OCI-LY3 (cell line): Measurements from ENCODE around the gene JSRP1.

Experiments used
- H2AFZ ChIP-seq: fragments of 200-600, 300-600 bp; shearing (Covaris generic); 2 replicates; pipeline ENCODE4 v1.6.0; 2014; ENCODE audit warnings: antibody characterized with exemption, low read depth, low read length
- H3K27ac ChIP-seq: fragments of 200-600, 300-600 bp; sonication (generic); 2 replicates; pipeline ENCODE4 v1.5.1; 2014; ENCODE audit warnings: mild to moderate bottlenecking, low read length, moderate library complexity, mixed read lengths
- H3K27me3 ChIP-seq: fragments of 200-600, 300-600 bp; sonication (generic); 2 replicates; pipeline ENCODE4 v1.6.1; 2014; ENCODE audit warnings: low read depth, low read length, mixed read lengths
- H3K36me3 ChIP-seq: fragments of 200-600, 300-600 bp; sonication (generic); replicated peaks from 2 replicates; pipeline ENCODE3; 2014; ENCODE audit warnings: low read depth, low read length, mixed read lengths
- H3K4me1 ChIP-seq: fragments of 300-600, 200-600 bp; sonication (generic); 2 replicates; pipeline ENCODE4 v1.6.1; 2014; ENCODE audit warnings: low read length, mixed read lengths
- H3K4me2 ChIP-seq: fragments of 200-600, 300-600 bp; sonication (generic); 2 replicates; pipeline ENCODE4 v1.6.1; 2014; ENCODE audit warnings: low read length, mixed read lengths
- H3K4me3 ChIP-seq: fragments of 300-600, 200-600 bp; sonication (generic); 2 replicates; pipeline ENCODE4 v1.5.1; 2014; ENCODE audit warnings: antibody characterized with exemption, mild to moderate bottlenecking, low read length, moderate library complexity
- H3K79me2 ChIP-seq: fragments of 300-600, 200-600 bp; shearing (Covaris generic); 2 replicates; pipeline ENCODE4 v1.6.1; 2014; ENCODE audit warnings: mild to moderate bottlenecking, low read length, mixed read lengths
- H3K9ac ChIP-seq: fragments of 300-600, 200-600 bp; shearing (Covaris generic); 2 replicates; pipeline ENCODE4 v1.6.0; 2014; ENCODE audit warnings: mild to moderate bottlenecking, low read length, moderate library complexity
- H3K9me3 ChIP-seq: fragments of 200-600, 300-600 bp; shearing (Covaris generic); 2 replicates; pipeline ENCODE4 v1.6.1; 2014; ENCODE audit warnings: low read length, mixed read lengths; ENCODE audit not compliant: insufficient read depth
- H4K20me1 ChIP-seq: fragments of 200-600, 300-600 bp; sonication (generic); 2 replicates; pipeline ENCODE4 v1.6.1; 2016; ENCODE audit warnings: low read length, mixed read lengths; ENCODE audit not compliant: insufficient read depth
- EZH2phosphoT487 ChIP-seq: fragments of 200-600 bp; shearing (Covaris generic); IDR thresholded peaks from 2 replicates; pipeline ENCODE4 v1.6.1; 2018; ENCODE audit warnings: antibody characterized with exemption, mixed run types, low read depth
- TF ChIP-seq, protein P1 (sequence below): fragments of 200-600, 300-600 bp; sonication (generic); IDR thresholded peaks from 2 replicates; pipeline ENCODE4 v1.5.1; 2014; ENCODE audit warnings: antibody characterized with exemption, low read length, low read depth

JSRP1 gene

GRCh38 chr19:2266183-2266993 lies 10.2 kb upstream of the JSRP1 start:
- Histone ChIP-seq H3K4me3 (peak overlapping the region; percentile 32), H3K4me1 (peaks cover 36% of the 10 kb centered on the region), H3K9me3 (no peaks in the 10 kb centered on the region), H3K27ac (peak overlapping the region; percentile 1; the same call in 1 of the 2 replicates), H3K79me2 (peaks cover 24% of the 10 kb centered on the region), H3K9ac (peak overlapping the region; percentile 34; the same call in 1 of the 2 replicates), H2AFZ (peak overlapping the region; percentile 82; the same call in 1 of the 2 replicates), H4K20me1 (peaks cover 18% of the 10 kb centered on the region), H3K27me3 (no peaks in the 10 kb centered on the region), H3K36me3 (peaks cover 14% of the 10 kb centered on the region), H3K4me2 (peak overlapping the region; percentile 59)
- TF ChIP-seq EZH2phosphoT487, result no peak
- TF ChIP-seq, protein P1, sequence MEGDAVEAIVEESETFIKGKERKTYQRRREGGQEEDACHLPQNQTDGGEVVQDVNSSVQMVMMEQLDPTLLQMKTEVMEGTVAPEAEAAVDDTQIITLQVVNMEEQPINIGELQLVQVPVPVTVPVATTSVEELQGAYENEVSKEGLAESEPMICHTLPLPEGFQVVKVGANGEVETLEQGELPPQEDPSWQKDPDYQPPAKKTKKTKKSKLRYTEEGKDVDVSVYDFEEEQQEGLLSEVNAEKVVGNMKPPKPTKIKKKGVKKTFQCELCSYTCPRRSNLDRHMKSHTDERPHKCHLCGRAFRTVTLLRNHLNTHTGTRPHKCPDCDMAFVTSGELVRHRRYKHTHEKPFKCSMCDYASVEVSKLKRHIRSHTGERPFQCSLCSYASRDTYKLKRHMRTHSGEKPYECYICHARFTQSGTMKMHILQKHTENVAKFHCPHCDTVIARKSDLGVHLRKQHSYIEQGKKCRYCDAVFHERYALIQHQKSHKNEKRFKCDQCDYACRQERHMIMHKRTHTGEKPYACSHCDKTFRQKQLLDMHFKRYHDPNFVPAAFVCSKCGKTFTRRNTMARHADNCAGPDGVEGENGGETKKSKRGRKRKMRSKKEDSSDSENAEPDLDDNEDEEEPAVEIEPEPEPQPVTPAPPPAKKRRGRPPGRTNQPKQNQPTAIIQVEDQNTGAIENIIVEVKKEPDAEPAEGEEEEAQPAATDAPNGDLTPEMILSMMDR, result no peak

DNA sequence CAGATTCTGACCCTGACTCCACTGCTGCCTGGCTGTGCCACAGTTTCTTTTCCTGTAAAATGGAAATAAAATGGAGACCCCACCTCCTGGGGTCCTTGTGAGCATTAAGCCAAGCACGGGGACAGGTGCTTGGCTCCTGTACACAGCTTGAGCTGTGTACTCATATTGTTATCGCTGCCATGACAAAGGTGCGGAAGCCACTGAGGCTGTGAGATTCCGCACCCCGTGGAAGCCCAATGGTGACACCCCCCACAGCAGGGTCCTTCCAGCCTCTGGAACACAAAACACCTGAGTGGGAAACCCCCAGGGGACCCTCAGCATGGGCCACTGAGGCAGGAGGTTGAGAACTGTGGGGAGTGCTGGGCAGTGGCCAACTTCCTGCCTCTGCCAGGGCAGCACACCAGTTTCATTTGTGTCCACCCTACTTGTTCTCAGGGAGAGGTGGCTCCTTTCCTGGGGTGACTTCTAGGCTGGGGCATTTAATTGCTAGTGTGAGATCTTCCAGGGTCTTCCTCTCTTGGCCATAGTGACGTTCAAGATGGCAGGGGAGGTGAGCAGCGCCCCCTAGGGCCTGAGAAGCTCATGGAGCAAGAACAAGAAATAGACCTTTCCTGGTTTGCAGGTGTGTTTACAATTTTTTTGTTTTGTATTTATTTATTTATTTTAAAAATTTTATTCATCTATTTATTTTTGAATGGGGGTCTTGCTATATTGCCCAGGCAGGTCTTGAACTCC lies 5.4 kb upstream of the JSRP1 start:
- no peak overlapping the region for H3K4me3 ChIP-seq
- no peaks in the 10 kb centered on the region for H4K20me1 ChIP-seq
- no peak overlapping the region for H2AFZ ChIP-seq
- TF ChIP-seq, protein P1, result peak; percentile 68
- no peak for TF ChIP-seq EZH2phosphoT487
- H3K79me2 ChIP-seq, result no peaks in the 10 kb centered on the region
- H3K36me3 ChIP-seq, result no peaks in the 10 kb centered on the region
- H3K4me2 ChIP-seq, result no peak overlapping the region
- no peaks in the 10 kb centered on the region for H3K27me3 ChIP-seq
- no peak overlapping the region for H3K27ac ChIP-seq
- no peaks in the 10 kb centered on the region for H3K9me3 ChIP-seq
- peaks cover 36% of the 10 kb centered on the region for H3K4me1 ChIP-seq
- no peak overlapping the region for H3K9ac ChIP-seq

DNA sequence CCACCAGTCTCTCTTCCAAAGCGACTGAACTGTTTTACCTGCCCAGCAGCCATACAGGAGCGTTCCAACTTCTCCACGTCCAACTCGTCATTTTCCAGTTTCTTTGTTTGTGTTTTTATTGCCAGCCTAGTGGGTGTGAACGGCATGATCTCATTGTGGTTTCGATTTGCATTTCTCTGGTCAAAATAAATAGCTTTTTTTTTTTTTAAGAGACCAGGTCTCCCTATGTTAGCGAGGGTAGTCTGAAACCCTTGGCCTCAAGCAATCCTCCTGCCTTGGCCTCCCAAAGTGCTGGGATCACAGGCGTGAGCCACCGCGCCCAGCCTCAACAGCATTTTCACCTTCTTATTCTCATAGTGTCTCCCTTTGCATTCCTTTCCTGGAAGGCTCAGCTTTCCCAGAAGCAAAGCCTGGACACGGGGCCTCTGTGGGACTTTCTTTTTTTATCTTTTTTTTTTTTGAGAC lies 4.2 kb upstream of the JSRP1 start:
- Histone ChIP-seq H3K4me2 (no peak overlapping the region), H3K9me3 (no peaks in the 10 kb centered on the region), H4K20me1 (no peaks in the 10 kb centered on the region), H3K36me3 (no peaks in the 10 kb centered on the region), H3K27me3 (no peaks in the 10 kb centered on the region), H3K9ac (no peak overlapping the region), H2AFZ (no peak overlapping the region), H3K4me3 (no peak overlapping the region), H3K4me1 (peaks cover 36% of the 10 kb centered on the region), H3K79me2 (no peaks in the 10 kb centered on the region), H3K27ac (no peak overlapping the region)
- TF ChIP-seq, protein P1, result no peak
- no peak for TF ChIP-seq EZH2phosphoT487

GRCh38 chr19:2259336-2259735 lies 3.1 kb upstream of the JSRP1 start:
- H3K27me3 ChIP-seq, result no peaks in the 10 kb centered on the region
- H2AFZ ChIP-seq, result no peak overlapping the region
- no peak overlapping the region for H3K27ac ChIP-seq
- H3K4me1 ChIP-seq, result peaks cover 31% of the 10 kb centered on the region
- H3K4me3 ChIP-seq, result no peak overlapping the region
- H3K36me3 ChIP-seq, result no peaks in the 10 kb centered on the region
- H3K9ac ChIP-seq, result no peak overlapping the region
- TF ChIP-seq EZH2phosphoT487, result no peak
- TF ChIP-seq, protein P1, result no peak
- no peaks in the 10 kb centered on the region for H3K79me2 ChIP-seq
- no peaks in the 10 kb centered on the region for H4K20me1 ChIP-seq
- H3K4me2 ChIP-seq, result no peak overlapping the region
- H3K9me3 ChIP-seq, result no peaks in the 10 kb centered on the region
